Measurements from ENCODE around the gene ANKS1B.

Gene ANKS1B

GRCh38 chr12:98895086-98895651, 1089.6 kb downstream of the ANKS1B start:
- Histone ChIP-seq H3K27ac (no peak overlapping the region), H3K27me3 (replicated peaks) (peaks cover 42% of the 10 kb centered on the region), H3K36me3 (replicated peaks) (no peaks in the 10 kb centered on the region), H3K4me3 (ENCODE audit: low read depth, low read length) (no peak overlapping the region)
- in situ Hi-C loops (cut with HindIII; ENCODE audit: low pct_ligation_motif_present, low sequenced_read_pairs) = no loop called here
- no peak for DNase-seq
- TF ChIP-seq CTCF (IDR thresholded peaks at IDR 0.05; ENCODE audit: low read depth, low read length, missing control alignments) = no peak

- Histone ChIP-seq H3K36me3 (replicated peaks) (no peaks in the 10 kb centered on the region), H3K27me3 (replicated peaks) (peaks cover 42% of the 10 kb centered on the region), H3K27ac (no peak overlapping the region), H3K4me3 (ENCODE audit: low read depth, low read length) (no peak overlapping the region)
- DNase-seq = no peak
- in situ Hi-C loops (cut with HindIII; ENCODE audit: low pct_ligation_motif_present, low sequenced_read_pairs) = no loop called here
- TF ChIP-seq CTCF (IDR thresholded peaks at IDR 0.05; ENCODE audit: low read depth, low read length, missing control alignments) = no peak
These were observed 1090.2 kb downstream of the ANKS1B start for GRCh38 chr12:98894412-98895085.

GRCh38 chr12:98893675-98894411, 1090.9 kb downstream of the ANKS1B start:
- in situ Hi-C loops (cut with HindIII; ENCODE audit: low pct_ligation_motif_present, low sequenced_read_pairs) = no loop called here
- no peaks in the 10 kb centered on the region for H3K36me3 ChIP-seq (replicated peaks)
- TF ChIP-seq CTCF (IDR thresholded peaks at IDR 0.05; ENCODE audit: low read depth, low read length, missing control alignments) = no peak
- no peak overlapping the region for H3K27ac ChIP-seq
- DNase-seq = no peak
- peaks cover 42% of the 10 kb centered on the region for H3K27me3 ChIP-seq (replicated peaks)
- H3K4me3 ChIP-seq (ENCODE audit: low read depth, low read length) = no peak overlapping the region

- Histone ChIP-seq H3K4me3 (ENCODE audit: low read depth, low read length) (no peak overlapping the region), H3K27ac (no peak overlapping the region), H3K36me3 (replicated peaks) (no peaks in the 10 kb centered on the region), H3K27me3 (replicated peaks) (peaks cover 42% of the 10 kb centered on the region)
- TF ChIP-seq CTCF (IDR thresholded peaks at IDR 0.05; ENCODE audit: low read depth, low read length, missing control alignments) = no peak
- DNase-seq = no peak
- in situ Hi-C loops (cut with HindIII; ENCODE audit: low pct_ligation_motif_present, low sequenced_read_pairs) = no loop called here
These were observed 1091.5 kb downstream of the ANKS1B start for GRCh38 chr12:98893126-98893674.

GRCh38 chr12:98885778-98886177, 1099.0 kb downstream of the ANKS1B start:
- Histone ChIP-seq H3K27ac (no peak overlapping the region), H3K36me3 (replicated peaks) (no peaks in the 10 kb centered on the region), H3K4me3 (ENCODE audit: low read depth, low read length) (no peak overlapping the region), H3K27me3 (replicated peaks) (peaks cover 2% of the 10 kb centered on the region)
- DNase-seq = no peak
- in situ Hi-C loops (cut with HindIII; ENCODE audit: low pct_ligation_motif_present, low sequenced_read_pairs) = no loop called here
- no peak for TF ChIP-seq CTCF (IDR thresholded peaks at IDR 0.05; ENCODE audit: low read depth, low read length, missing control alignments)

All from brain microvascular endothelial cell (primary cell).